Measurements from ENCODE around the gene COL6A3.

- TF ChIP-seq, protein P1, sequence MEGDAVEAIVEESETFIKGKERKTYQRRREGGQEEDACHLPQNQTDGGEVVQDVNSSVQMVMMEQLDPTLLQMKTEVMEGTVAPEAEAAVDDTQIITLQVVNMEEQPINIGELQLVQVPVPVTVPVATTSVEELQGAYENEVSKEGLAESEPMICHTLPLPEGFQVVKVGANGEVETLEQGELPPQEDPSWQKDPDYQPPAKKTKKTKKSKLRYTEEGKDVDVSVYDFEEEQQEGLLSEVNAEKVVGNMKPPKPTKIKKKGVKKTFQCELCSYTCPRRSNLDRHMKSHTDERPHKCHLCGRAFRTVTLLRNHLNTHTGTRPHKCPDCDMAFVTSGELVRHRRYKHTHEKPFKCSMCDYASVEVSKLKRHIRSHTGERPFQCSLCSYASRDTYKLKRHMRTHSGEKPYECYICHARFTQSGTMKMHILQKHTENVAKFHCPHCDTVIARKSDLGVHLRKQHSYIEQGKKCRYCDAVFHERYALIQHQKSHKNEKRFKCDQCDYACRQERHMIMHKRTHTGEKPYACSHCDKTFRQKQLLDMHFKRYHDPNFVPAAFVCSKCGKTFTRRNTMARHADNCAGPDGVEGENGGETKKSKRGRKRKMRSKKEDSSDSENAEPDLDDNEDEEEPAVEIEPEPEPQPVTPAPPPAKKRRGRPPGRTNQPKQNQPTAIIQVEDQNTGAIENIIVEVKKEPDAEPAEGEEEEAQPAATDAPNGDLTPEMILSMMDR (IDR thresholded peaks at IDR 0.05 in 2 of 3, conservative IDR thresholded peaks at IDR 0.05 in 1 of 3; ENCODE audit: borderline replicate concordance in 1 of 3, insufficient read depth in 1 of 3, low read depth in 2 of 3, low read length in 2 of 3): no peak
- TF ChIP-seq EZH2phosphoT487 (IDR thresholded peaks at IDR 0.05; ENCODE audit: borderline replicate concordance) (no peak), YY1 (IDR thresholded peaks at IDR 0.05; ENCODE audit: extremely low read depth, insufficient replicate concordance, low read depth, low read length) (no peak)
Measured at GRCh38 chr2:237312021-237312755, 101.8 kb downstream of the COL6A3 start.
